Stimulated activated naive CD8-positive, alpha-beta T cell treated with anti-CD3 and anti-CD28 coated beads, Interleukin-15, Interleukin-2, amounts not matched to agents 100 ng/mL and 50 ng/mL, for 24 hours (primary cell): Measurements from ENCODE around the gene ALDH3B2.
A peak's percentile ranks its signal among the peaks of the same experiment; 100 is the strongest.
"Not testable (repeated sequence)": the region's sequence is repeated elsewhere in the genome, so short reads cannot be mapped to it uniquely, and the experiment has no call there.

ENCODE experiments used
- H3K27ac Mint-ChIP-seq: one replicate; pipeline ENCODE4 v1.8.0; 2021; ENCODE audit warnings: mild to moderate bottlenecking, mixed read lengths
- H3K27me3 Mint-ChIP-seq: one replicate; pipeline ENCODE4 v1.8.0; 2021; ENCODE audit warnings: mixed read lengths
- H3K36me3 Mint-ChIP-seq: one replicate; pipeline ENCODE4 v1.8.0; 2021; ENCODE audit warnings: low read depth, mixed read lengths
- H3K4me1 Mint-ChIP-seq: one replicate; pipeline ENCODE4 v1.8.0; 2021; ENCODE audit warnings: low read depth, mixed read lengths
- H3K4me3 Mint-ChIP-seq: one replicate; pipeline ENCODE4 v1.8.0; 2021; ENCODE audit warnings: mild to moderate bottlenecking, mixed read lengths
- H3K9me3 Mint-ChIP-seq: one replicate; pipeline ENCODE4 v1.8.0; 2021; ENCODE audit warnings: mixed read lengths

ALDH3B2 gene

GRCh38 chr11:67697846-67698245, 23.4 kb upstream of the ALDH3B2 start:
- Mint-ChIP-seq H3K4me1 (no peaks in the 10 kb centered on the region), H3K36me3 (no peaks in the 10 kb centered on the region), H3K27me3 (peaks cover under 1% of the 10 kb centered on the region), H3K27ac (no peak overlapping the region), H3K4me3 (no peak overlapping the region), H3K9me3 (no peaks in the 10 kb centered on the region)

DNA sequence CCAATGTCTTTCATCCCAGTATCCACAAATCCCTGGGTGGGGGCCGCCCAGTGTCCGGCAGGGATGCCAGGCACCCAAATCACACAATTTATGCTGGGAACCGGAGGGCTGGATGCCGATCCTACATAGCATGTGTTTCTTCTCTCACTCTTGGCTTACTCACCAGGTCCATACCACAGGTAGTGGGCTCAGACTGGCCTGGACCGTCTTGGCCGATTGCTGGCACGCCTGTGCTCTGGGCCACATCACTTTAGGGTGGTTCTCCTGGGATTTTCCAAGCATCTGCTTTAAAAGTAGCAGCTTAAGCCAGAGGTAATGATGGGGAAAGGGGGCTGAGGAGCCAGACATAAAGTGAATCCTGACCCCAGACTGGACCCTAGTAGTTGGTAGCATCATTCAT, 22.6 kb upstream of the ALDH3B2 start:
- Mint-ChIP-seq H3K27me3 (no peaks in the 10 kb centered on the region), H3K4me1 (no peaks in the 10 kb centered on the region), H3K4me3 (no peak overlapping the region), H3K27ac (no peak overlapping the region), H3K36me3 (no peaks in the 10 kb centered on the region), H3K9me3 (no peaks in the 10 kb centered on the region)

DNA sequence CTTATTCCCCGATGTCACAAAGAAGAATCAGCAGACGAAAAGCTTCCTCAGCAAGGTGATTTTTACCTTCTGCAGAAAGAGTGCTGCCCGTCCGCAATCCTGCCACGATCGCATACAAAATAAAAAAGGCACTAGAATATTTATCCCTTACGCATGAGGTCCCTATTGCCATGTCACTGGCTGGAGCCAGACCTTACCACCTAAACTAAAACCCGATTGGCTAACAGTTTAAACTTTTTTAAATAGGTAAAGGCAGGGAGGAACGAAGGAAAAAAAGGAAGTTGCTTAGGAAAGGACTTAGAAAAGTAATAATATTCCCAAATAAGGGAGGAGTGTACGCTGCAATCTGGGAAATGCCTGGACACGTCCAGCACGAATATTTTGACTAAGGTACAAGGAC, 21.2 kb upstream of the ALDH3B2 start:
- no peaks in the 10 kb centered on the region for H3K9me3 Mint-ChIP-seq
- no peak overlapping the region for H3K4me3 Mint-ChIP-seq
- H3K27ac Mint-ChIP-seq: no peak overlapping the region
- no peaks in the 10 kb centered on the region for H3K27me3 Mint-ChIP-seq
- H3K4me1 Mint-ChIP-seq: no peaks in the 10 kb centered on the region
- no peaks in the 10 kb centered on the region for H3K36me3 Mint-ChIP-seq

GRCh38 chr11:67694875-67695555, 20.6 kb upstream of the ALDH3B2 start:
- Mint-ChIP-seq H3K4me1 (no peaks in the 10 kb centered on the region), H3K9me3 (no peaks in the 10 kb centered on the region), H3K36me3 (no peaks in the 10 kb centered on the region), H3K27ac (no peak overlapping the region), H3K27me3 (no peaks in the 10 kb centered on the region), H3K4me3 (no peak overlapping the region)

DNA sequence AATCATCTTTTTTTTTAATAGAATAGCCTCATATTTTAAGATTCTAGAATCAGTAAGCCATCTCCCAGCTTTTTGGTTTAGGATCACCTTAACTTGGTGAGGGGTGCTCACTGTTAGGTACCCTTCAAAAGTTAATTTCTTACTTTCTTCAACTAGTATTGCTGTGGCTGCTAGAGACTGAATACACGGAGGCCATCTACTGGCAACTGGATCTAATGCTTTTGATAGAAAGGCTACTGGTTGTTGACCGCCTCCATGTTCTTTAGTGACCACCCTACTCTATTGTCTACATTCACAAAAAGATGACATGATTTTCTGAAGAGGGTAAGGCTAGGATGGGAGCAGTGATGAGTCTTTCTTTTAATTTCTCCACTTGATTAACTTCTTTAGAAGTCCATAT, 16.7 kb upstream of the ALDH3B2 start:
- Mint-ChIP-seq H3K4me1 (peaks cover 3% of the 10 kb centered on the region), H3K27ac (no peak overlapping the region), H3K27me3 (peaks cover 15% of the 10 kb centered on the region), H3K4me3 (no peak overlapping the region), H3K36me3 (no peaks in the 10 kb centered on the region), H3K9me3 (no peaks in the 10 kb centered on the region)

- Mint-ChIP-seq H3K9me3 (no peaks in the 10 kb centered on the region), H3K4me1 (peaks cover 3% of the 10 kb centered on the region), H3K27me3 (peaks cover 16% of the 10 kb centered on the region), H3K36me3 (no peaks in the 10 kb centered on the region), H3K27ac (peak overlapping the region; percentile 36), H3K4me3 (no peak overlapping the region)
Measured at GRCh38 chr11:67689178-67689577, 14.8 kb upstream of the ALDH3B2 start.

GRCh38 chr11:67687986-67688385, 13.6 kb upstream of the ALDH3B2 start:
- Mint-ChIP-seq H3K4me3 (no peak overlapping the region), H3K4me1 (peaks cover 3% of the 10 kb centered on the region)

GRCh38 chr11:67685641-67686332, 11.4 kb upstream of the ALDH3B2 start:
- H3K4me1 Mint-ChIP-seq, H3K36me3 Mint-ChIP-seq, H3K4me3 Mint-ChIP-seq, H3K27ac Mint-ChIP-seq, H3K9me3 Mint-ChIP-seq: not testable (repeated sequence)
- peaks cover 16% of the 10 kb centered on the region for H3K27me3 Mint-ChIP-seq

More at GRCh38 chr11:67687986-67688385, 13.6 kb upstream of the ALDH3B2 start:
- Mint-ChIP-seq H3K27me3 (peaks cover 16% of the 10 kb centered on the region), H3K9me3 (no peaks in the 10 kb centered on the region), H3K36me3 (no peaks in the 10 kb centered on the region), H3K27ac (no peak overlapping the region)

DNA sequence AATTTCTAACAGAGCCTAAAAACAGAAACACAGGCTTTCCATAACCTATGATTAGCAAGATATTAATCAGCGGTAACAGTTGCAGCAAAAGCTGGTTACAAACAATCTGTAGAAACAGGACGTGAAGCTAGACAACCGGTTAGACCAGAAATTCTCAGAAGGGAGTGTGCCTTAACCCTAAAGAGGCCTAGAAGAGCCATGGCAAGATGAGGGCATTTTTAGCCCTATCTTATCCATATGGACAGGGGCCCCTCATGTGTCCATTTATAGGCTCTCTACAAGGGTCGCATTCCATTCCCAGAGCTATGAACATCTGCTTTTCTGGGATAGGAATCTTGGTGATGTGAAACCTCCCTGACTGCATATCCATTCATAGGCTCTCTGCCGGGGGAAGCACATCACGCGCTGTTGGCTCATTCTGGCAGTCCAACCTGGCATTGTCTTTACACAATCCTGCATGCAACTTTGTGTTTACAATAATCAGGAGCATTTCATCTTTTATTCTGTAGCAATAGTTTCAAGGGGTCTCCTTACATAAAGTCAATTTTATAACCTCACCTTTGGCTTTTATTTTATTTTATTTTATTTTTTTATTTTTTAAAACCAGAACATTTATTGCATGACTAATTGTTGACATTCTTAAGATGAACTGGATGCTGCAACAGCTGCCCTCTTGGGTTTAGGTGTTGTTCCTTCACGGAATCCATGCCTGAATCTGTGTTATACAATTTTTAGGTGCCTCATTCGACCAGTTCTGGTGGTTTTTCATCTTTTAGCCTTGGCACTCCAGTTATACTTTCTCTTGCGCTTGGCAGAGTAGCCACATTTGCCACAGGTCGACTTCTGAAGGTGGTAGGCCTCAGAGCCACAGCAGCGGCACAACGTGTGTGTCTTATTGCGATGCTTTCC, 8.0 kb upstream of the ALDH3B2 start:
- not testable (repeated sequence) for H3K27me3 Mint-ChIP-seq, H3K27ac Mint-ChIP-seq, H3K9me3 Mint-ChIP-seq, H3K4me1 Mint-ChIP-seq, H3K4me3 Mint-ChIP-seq, H3K36me3 Mint-ChIP-seq

DNA sequence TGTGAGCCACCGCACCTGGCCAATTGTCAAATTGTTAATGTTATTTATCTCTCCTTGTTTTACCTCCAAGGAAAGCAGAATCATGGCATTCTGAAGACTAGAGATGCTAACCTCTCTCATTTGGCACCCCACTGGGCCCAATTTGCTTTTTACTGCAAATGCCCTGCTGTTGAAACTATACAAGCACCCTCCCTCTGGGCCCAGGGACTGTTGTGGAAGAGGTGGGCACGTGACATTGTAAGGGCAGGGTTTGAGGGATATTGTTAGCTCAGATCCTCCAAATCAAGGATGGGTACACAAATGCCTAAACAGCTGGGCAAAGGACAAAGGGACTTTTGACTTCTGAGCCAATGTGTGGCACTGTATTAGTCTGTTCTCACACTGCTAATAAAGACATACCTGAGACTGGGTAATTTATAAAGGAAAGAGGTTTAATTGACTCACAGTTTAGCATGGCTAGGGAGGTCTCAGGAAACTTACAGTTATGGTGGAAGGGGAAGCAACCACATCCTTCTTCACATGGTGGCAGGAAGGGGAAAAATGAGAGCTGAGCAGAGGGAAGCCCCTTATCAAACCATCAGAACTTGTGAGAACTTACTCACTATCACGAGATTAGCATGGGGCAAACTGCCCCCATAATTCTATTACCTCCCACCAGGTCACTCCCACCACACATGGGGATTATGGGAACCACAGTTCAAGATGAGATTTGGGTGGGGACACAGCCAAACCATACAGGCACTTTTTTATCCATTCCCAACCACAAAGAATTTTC, 6.5 kb upstream of the ALDH3B2 start:
- Mint-ChIP-seq H3K4me1 (no peaks in the 10 kb centered on the region), H3K27me3 (no peaks in the 10 kb centered on the region), H3K27ac (no peak overlapping the region), H3K9me3 (no peaks in the 10 kb centered on the region), H3K4me3 (no peak overlapping the region), H3K36me3 (no peaks in the 10 kb centered on the region)

GRCh38 chr11:67675058-67675747, 780 bp upstream of the ALDH3B2 start:
- no peak overlapping the region for H3K27ac Mint-ChIP-seq
- no peak overlapping the region for H3K4me3 Mint-ChIP-seq
- H3K4me1 Mint-ChIP-seq: no peaks in the 10 kb centered on the region
- H3K9me3 Mint-ChIP-seq: no peaks in the 10 kb centered on the region
- H3K36me3 Mint-ChIP-seq: no peaks in the 10 kb centered on the region
- H3K27me3 Mint-ChIP-seq: peaks cover 5% of the 10 kb centered on the region

DNA sequence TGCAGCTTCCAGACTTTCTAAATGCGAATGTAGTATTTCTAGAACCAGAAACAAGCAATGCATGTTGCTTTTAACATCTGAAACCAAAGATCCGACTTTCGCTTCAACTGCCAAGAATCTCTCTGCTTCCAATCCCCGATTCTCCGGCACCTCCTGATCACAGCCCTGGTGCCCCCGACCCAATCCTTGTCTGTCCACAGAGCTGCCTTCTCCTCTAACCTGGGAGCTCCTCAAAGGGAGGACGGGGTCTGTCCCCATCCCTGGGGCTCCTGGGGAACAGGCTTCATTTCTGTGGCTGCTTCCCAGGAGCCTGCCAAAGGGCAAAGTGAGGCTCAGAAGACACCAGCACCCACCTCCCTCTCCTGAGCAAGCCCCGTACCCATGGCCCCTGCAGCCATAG, 521 bp downstream of the ALDH3B2 start:
- H3K27me3 Mint-ChIP-seq: peaks cover 5% of the 10 kb centered on the region
- no peaks in the 10 kb centered on the region for H3K4me1 Mint-ChIP-seq
- no peak overlapping the region for H3K4me3 Mint-ChIP-seq
- H3K27ac Mint-ChIP-seq: no peak overlapping the region
- no peaks in the 10 kb centered on the region for H3K9me3 Mint-ChIP-seq
- H3K36me3 Mint-ChIP-seq: no peaks in the 10 kb centered on the region

GRCh38 chr11:67673358-67673757, 1.1 kb downstream of the ALDH3B2 start:
- Mint-ChIP-seq H3K9me3 (no peaks in the 10 kb centered on the region), H3K27me3 (peaks cover 5% of the 10 kb centered on the region), H3K4me3 (no peak overlapping the region), H3K36me3 (no peaks in the 10 kb centered on the region), H3K27ac (no peak overlapping the region), H3K4me1 (no peaks in the 10 kb centered on the region)

DNA sequence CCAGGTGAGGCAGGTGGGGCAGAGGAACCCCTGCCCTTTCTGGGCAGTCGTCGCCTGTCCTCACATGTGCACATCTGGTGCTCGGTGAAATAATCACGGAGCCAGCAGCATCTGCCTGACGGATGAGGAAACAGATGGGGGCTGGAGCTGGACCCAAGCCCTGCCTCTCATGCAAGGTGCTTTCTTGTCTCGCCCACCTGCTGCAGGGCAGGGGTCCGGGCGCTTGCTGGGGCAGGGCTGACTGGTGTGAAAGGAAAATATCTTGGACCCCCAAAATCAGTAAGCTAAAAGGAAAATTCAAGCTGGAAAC, 3.3 kb downstream of the ALDH3B2 start:
- Mint-ChIP-seq H3K27me3 (peaks cover 5% of the 10 kb centered on the region), H3K9me3 (no peaks in the 10 kb centered on the region), H3K27ac (no peak overlapping the region), H3K4me1 (no peaks in the 10 kb centered on the region), H3K4me3 (no peak overlapping the region), H3K36me3 (no peaks in the 10 kb centered on the region)
